Body of pancreas (tissue), 4 donors: ENCODE data around the gene TIPARP. TPM values are rescaled to one million over a fixed set of nuclear protein-coding genes. Genes with fewer than 3 reads are reported as not detected.
A peak's percentile ranks its signal among the peaks of the same experiment; 100 is the strongest.

ENCODE experiments used
- ATAC-seq: fragments of 150-250 bp; one replicate; pipeline ENCODE4 v1.9.1; 2016
- DNase-seq, 4 donors: peaks; one replicate each; pipeline ENCODE4 v3.0.0-alpha.2; 2019
- H3K27ac ChIP-seq, 4 donors: fragments of 200-600 bp; sonication (generic); 1 replicate in 3 of 4; 2 replicates in 1 of 4; pipeline versions ENCODE4 v1.5.1 to v1.6.1; 2016 to 2019; ENCODE audit warnings: mild to moderate bottlenecking in 1 of 4, mixed read lengths in 1 of 4, moderate library complexity in 1 of 4
- H3K27me3 ChIP-seq, 2 donors: fragments of 200-600 bp; sonication (generic); one replicate each; pipeline ENCODE4 v1.6.0; 2016; ENCODE audit warnings: mild to moderate bottlenecking in 1 of 2
- H3K36me3 ChIP-seq, 2 donors: fragments of 200-600 bp; sonication (generic); replicated peaks in 1 of 2; 2 replicates each; pipeline ENCODE4 v1.5.1; 2016; ENCODE audit warnings: low read depth in 2 of 2; ENCODE audit not compliant: insufficient read depth in 1 of 2
- H3K4me1 ChIP-seq: fragments of 200-600 bp; sonication (generic); one replicate; pipeline ENCODE4 v1.6.0; 2016
- H3K4me3 ChIP-seq, 2 donors: fragments of 200-600 bp; sonication (generic); 1 replicate in 1 of 2; 2 replicates in 1 of 2; pipeline ENCODE4 v1.5.1; 2016 to 2019
- H3K9me3 ChIP-seq, 3 donors: fragments of 200-600 bp; sonication (generic); 1 replicate in 2 of 3; 2 replicates in 1 of 3; pipeline ENCODE4 v1.5.1; 2016
- POLR2A ChIP-seq, 3 donors: fragments of 450-650 bp; IDR thresholded peaks; one replicate each; pipeline ENCODE4 v1.6.1; 2016; ENCODE audit warnings: antibody characterized with exemption in 3 of 3, mild to moderate bottlenecking in 2 of 3
- whole genome bisulfite sequencing, 2 donors: methylation state at CpG; one replicate each; pipeline ENCODE4 v1.1.5; 2017; 5-methylcytosine and 5-hydroxymethylcytosine counted together
- intact Hi-C: fragments of 100-400 bp; cut with DNase I; formaldehyde crosslinking; loops from one replicate; pipeline ENCODE4 v1.15.1; 2023
- total RNA-seq, 2 donors: library from RNA; depleted of rRNA; stranded (reverse); fragments of >200 nt; gene quantifications; one replicate each; pipeline ENCODE4 v1.1.0, GENCODE V29; 2016
- TF ChIP-seq, protein P1 (sequence below), 7 experiments: fragments of 450-650 bp in 4 of 7; fragments of 200-600 bp in 3 of 7; sonication (generic) in 3 of 7; IDR thresholded peaks; one replicate each; pipeline ENCODE4 v1.5.1; 2016 to 2019; ENCODE audit warnings: antibody characterized with exemption in 7 of 7

Gene TIPARP
- total RNA-seq, 2 donors from 2014 or later, result 12.5 to 13.2 TPM

DNA sequence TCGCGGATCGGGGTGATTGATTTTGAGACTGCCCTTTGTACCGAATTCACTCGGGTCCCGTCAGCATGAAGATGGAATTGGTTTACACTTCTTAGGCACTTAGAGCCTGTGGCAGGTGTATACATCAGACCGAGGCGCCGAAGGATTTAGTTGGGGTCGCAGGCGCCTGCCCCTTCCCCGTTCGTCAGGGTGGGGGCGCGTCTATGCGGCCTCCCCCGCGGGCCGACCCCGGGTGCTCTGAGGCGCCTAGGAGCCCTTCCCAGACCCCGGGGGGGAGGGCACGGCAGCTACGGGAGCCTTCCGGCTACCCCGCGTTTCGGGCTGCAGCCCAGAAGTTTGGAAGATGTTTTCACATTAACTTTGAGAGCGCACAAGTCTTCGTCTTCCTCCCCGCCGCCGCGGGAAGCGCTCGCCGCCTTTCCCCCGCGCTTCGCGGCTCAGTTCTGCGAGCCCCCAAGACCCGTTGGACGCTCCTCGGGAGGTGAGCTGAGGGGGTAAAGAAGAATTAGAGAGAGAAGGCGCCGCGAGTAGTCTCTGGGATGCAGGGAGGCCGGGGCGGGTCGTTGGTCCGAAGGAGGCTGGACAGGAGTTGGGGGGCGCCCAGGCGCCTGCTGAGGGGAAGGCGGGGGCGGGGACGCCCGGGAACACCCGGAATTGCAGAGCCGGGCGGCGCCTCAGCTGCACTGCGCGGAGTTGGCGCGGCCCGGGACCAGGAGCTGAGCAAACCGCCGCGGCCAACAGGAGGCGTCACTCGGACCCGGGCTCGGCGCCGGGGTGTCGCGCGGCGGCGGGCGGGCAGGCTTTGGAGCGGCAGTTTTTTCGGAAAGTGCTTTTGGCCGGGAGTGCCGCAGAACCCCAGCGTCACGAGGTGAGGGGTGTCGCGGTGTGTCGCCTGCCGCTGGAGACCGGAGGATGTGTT lies 780 bp downstream of the TIPARP start:
- ATAC-seq (peak; percentile 5), DNase-seq (peak; percentile 47 to 65 (median 54))
- peaks cover 21% of the 10 kb centered on the region for H3K4me1 ChIP-seq
- H3K36me3 ChIP-seq, result peaks cover 0 to 12% of the 10 kb centered on the region in 2 donors
- WGBS, 2 donors, result 0% methylated on average over 32 to 65 of the region's 93 CpGs
- no peaks in the 10 kb centered on the region for H3K27me3 ChIP-seq
- intact Hi-C loops, result loop anchor here (10.0 kb wide), 1 partner anchor 400 kb away; no protein-coding TSS in a partner anchor
- H3K9me3 ChIP-seq, result no peaks in the 10 kb centered on the region
- H3K27ac ChIP-seq, result peak overlapping the region; percentile 88 to 94 (median 93)
- peak overlapping the region; percentile 55 to 60 for H3K4me3 ChIP-seq
- TF ChIP-seq, protein P1, sequence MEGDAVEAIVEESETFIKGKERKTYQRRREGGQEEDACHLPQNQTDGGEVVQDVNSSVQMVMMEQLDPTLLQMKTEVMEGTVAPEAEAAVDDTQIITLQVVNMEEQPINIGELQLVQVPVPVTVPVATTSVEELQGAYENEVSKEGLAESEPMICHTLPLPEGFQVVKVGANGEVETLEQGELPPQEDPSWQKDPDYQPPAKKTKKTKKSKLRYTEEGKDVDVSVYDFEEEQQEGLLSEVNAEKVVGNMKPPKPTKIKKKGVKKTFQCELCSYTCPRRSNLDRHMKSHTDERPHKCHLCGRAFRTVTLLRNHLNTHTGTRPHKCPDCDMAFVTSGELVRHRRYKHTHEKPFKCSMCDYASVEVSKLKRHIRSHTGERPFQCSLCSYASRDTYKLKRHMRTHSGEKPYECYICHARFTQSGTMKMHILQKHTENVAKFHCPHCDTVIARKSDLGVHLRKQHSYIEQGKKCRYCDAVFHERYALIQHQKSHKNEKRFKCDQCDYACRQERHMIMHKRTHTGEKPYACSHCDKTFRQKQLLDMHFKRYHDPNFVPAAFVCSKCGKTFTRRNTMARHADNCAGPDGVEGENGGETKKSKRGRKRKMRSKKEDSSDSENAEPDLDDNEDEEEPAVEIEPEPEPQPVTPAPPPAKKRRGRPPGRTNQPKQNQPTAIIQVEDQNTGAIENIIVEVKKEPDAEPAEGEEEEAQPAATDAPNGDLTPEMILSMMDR (IDR thresholded peaks at IDR 0.05), result peak in 6 of 7 experiments; percentile 11 to 48 (median 35)
- TF ChIP-seq POLR2A (IDR thresholded peaks at IDR 0.05), result no peak

DNA sequence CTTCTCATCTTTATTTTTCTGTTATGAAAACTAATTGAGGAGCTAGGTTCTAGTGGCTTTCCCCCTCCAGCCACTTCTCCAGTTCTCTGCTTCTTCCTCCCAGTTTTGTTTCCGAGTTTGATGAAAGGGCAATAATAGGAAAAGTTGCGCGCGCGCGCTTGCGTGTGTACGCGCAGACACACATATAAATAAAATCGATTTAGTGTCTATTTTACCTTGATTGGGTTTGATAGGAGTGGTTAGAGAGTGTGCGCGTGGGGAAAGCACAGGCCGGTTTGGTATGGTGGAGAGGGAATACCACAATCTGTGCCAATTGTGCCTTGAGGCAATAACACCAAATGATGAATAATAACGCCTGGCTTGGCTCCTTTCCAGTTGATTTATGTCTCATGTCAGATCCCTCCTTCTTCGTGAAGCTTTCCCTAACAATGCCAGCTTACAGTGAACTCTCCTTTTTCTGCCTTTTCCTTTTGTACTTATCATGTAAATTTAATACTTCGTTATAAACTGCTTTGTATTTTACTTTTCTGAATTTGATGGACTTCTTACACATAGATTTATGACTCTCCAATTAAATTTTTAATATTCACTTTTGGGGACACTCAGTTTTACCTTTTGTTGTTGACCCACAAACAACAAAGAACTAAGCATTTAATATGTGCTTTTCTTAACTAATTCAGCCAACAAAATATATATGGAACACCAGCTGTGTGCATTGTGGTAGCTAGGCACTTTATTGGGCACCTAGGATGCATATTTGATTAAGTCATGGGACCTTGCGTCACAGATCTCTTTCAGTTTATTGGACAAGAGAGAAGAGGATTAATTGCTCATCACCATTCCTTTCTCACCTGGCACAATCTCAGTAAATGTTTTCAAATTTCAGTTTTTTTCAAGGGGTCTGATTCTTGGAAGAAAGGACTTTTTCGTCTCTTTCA lies 1.7 kb downstream of the TIPARP start:
- no peaks in the 10 kb centered on the region for H3K27me3 ChIP-seq
- ATAC-seq (no peak), DNase-seq (peak; percentile 27 to 66 (median 46))
- WGBS, 2 donors, result 9 to 11% methylated on average over 18 of the region's 18 CpGs
- peak overlapping the region; percentile 55 to 60 for H3K4me3 ChIP-seq
- H3K4me1 ChIP-seq, result peaks cover 29% of the 10 kb centered on the region
- intact Hi-C loops, result loop anchor here (10.0 kb wide), 1 partner anchor 399 kb away; no protein-coding TSS in a partner anchor
- no peaks in the 10 kb centered on the region for H3K9me3 ChIP-seq
- peak overlapping the region in 3 of 4 donors; percentile 93 to 94 (median 93) for H3K27ac ChIP-seq
- TF ChIP-seq, protein P1 (IDR thresholded peaks at IDR 0.05), result no peak
- TF ChIP-seq POLR2A (IDR thresholded peaks at IDR 0.05), result no peak
- H3K36me3 ChIP-seq, result peaks cover 0 to 12% of the 10 kb centered on the region in 2 donors

DNA sequence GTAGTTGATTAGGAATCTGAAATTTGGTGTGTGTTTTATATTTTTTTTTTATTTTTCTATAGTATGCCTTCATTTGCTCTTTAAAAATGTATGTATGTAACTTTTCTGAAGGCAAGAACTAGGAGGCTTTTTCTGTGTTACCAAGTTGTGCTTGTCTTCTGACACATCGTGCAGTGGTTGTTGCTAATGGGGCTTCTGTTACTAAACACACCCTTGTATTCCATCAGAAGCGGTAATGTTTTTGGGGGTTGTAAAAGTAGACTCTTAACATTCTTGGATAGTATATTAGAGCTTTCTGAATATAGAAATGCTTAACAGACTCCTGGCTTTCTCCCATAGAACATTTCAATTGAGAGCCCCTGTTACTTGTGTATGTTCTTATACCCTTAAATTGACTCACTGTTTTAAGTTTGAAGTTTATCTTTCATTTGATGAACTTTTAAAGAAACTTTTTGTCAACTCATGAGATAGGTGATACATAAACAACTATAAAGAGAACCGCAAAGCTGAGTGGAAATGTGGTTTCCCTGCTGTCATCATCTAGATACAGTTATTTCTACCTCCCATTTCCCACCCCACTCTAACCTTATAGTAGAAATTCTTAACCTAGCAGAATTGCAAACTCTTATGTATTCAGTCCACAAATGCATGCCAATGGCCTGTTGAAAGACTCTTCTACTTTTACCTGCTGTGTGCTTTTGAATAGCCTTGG lies 2.5 kb downstream of the TIPARP start:
- Histone ChIP-seq H3K4me3 (no peak overlapping the region), H3K4me1 (peaks cover 38% of the 10 kb centered on the region), H3K9me3 (no peaks in the 10 kb centered on the region), H3K27me3 (no peaks in the 10 kb centered on the region), H3K36me3 (peaks cover 0 to 12% of the 10 kb centered on the region in 2 donors), H3K27ac (peak overlapping the region in 1 of 4 donors; percentile 93)
- WGBS, 2 donors, result 76 to 79% methylated on average over 3 of the region's 3 CpGs
- no peak for DNase-seq
- TF ChIP-seq POLR2A (IDR thresholded peaks at IDR 0.05), result no peak
- TF ChIP-seq, protein P1 (IDR thresholded peaks at IDR 0.05), result no peak
- no peak for ATAC-seq
- intact Hi-C loops, result loop anchor here (10.0 kb wide), 1 partner anchor 398 kb away; no protein-coding TSS in a partner anchor

DNA sequence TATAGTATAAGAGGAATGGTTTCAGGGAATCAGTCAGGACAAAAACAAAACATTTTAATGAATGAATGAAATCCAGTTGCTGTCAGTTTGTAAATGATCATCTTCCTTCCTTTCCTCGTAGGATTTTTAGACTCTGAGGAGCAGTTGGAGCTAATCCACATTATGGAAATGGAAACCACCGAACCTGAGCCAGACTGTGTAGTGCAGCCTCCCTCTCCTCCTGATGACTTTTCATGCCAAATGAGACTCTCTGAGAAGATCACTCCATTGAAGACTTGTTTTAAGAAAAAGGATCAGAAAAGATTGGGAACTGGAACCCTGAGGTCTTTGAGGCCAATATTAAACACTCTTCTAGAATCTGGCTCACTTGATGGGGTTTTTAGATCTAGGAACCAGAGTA lies 3.1 kb downstream of the TIPARP start:
- intact Hi-C loops, result loop anchor here (10.0 kb wide), 1 partner anchor 397 kb away; no protein-coding TSS in a partner anchor
- no peak overlapping the region for H3K4me3 ChIP-seq
- H3K9me3 ChIP-seq, result no peaks in the 10 kb centered on the region
- H3K27me3 ChIP-seq, result no peaks in the 10 kb centered on the region
- H3K27ac ChIP-seq, result no peak overlapping the region
- TF ChIP-seq, protein P1 (IDR thresholded peaks at IDR 0.05), result no peak
- no peak for TF ChIP-seq POLR2A (IDR thresholded peaks at IDR 0.05)
- H3K4me1 ChIP-seq, result peaks cover 44% of the 10 kb centered on the region
- H3K36me3 ChIP-seq, result peaks cover 0 to 12% of the 10 kb centered on the region in 2 donors
- no peak for ATAC-seq
- 40 to 43% methylated on average over 2 of the region's 2 CpGs for WGBS, 2 donors
- no peak for DNase-seq
